GM23338 (cell line): Measurements from ENCODE around the gene RAPGEF3. TPM values are rescaled to one million over a fixed set of nuclear protein-coding genes. Genes with fewer than 3 reads are reported as not detected.

Experiments used
- ATAC-seq: fragments of 200-7000 bp; cut with Tn5 transposase; 3 replicates; pipeline ENCODE4 v1.9.1; 2020
- DNase-seq: peaks from one replicate; pipeline ENCODE4 v3.0.0-alpha.2; 2015; ENCODE audit warnings: low spot score
- H2AFZ ChIP-seq: fragments of 200-600 bp; sonication (generic); 2 replicates; pipeline ENCODE4 v1.8.0; 2016; ENCODE audit warnings: antibody characterized with exemption, mild to moderate bottlenecking, moderate library complexity
- H3F3A ChIP-seq: fragments of 200-600 bp; sonication (generic); replicated peaks from 2 replicates; pipeline ENCODE4 v1.8.0; 2017; ENCODE audit warnings: antibody characterized with exemption, mixed run types, low read depth
- H3K27ac ChIP-seq: fragments of 200-600 bp; sonication (generic); 2 replicates; pipeline ENCODE4 v1.6.1; 2016; ENCODE audit warnings: low read depth
- H3K27me3 ChIP-seq: fragments of 200-600 bp; sonication (generic); 2 replicates; pipeline ENCODE4 v1.8.0; 2016; ENCODE audit warnings: mild to moderate bottlenecking, mixed run types, moderate library complexity; ENCODE audit not compliant: insufficient read depth
- H3K36me3 ChIP-seq: fragments of 200-600 bp; sonication (generic); 2 replicates; pipeline ENCODE4 v1.8.0; 2016; ENCODE audit warnings: mild to moderate bottlenecking; ENCODE audit not compliant: insufficient read depth
- H3K4me1 ChIP-seq: fragments of 200-600 bp; sonication (generic); 2 replicates; pipeline ENCODE4 v1.8.0; 2016; ENCODE audit warnings: mild to moderate bottlenecking, moderate library complexity; ENCODE audit not compliant: insufficient read depth
- H3K4me2 ChIP-seq: fragments of 200-600 bp; sonication (generic); 2 replicates; pipeline ENCODE4 v1.7.1; 2017; ENCODE audit warnings: mixed run types
- H3K4me3 ChIP-seq: fragments of 200-600 bp; sonication (generic); 2 replicates; pipeline ENCODE4 v1.6.1; 2016; ENCODE audit warnings: mixed run types
- H3K79me2 ChIP-seq: fragments of 200-600 bp; sonication (generic); replicated peaks from 2 replicates; pipeline ENCODE4 v1.8.0; 2017; ENCODE audit warnings: mild to moderate bottlenecking; ENCODE audit not compliant: insufficient read depth
- H3K9me2 ChIP-seq: fragments of 200-600 bp; sonication (generic); 2 replicates; pipeline ENCODE4 v1.8.0; 2017; ENCODE audit not compliant: insufficient read depth
- H4K20me1 ChIP-seq: fragments of 200-600 bp; sonication (generic); replicated peaks from 2 replicates; pipeline ENCODE4 v1.8.0; 2017; ENCODE audit warnings: mild to moderate bottlenecking; ENCODE audit not compliant: insufficient read depth
- H3K27ac Mint-ChIP-seq: 2 replicates; pipeline ENCODE4 v1.8.0; 2020; ENCODE audit warnings: inconsistent platforms, mild to moderate bottlenecking, moderate library complexity, mixed read lengths
- H3K27me3 Mint-ChIP-seq: 3 replicates; pipeline ENCODE4 v1.8.0; 2022; ENCODE audit warnings: low read depth, mild to moderate bottlenecking, moderate library complexity, mixed read lengths, inconsistent platforms; ENCODE audit not compliant: insufficient read depth, poor library complexity
- H3K36me3 Mint-ChIP-seq: 3 replicates; pipeline ENCODE4 v1.8.0; 2021; ENCODE audit warnings: low read depth, mild to moderate bottlenecking, inconsistent platforms, moderate library complexity, mixed read lengths
- H3K4me1 Mint-ChIP-seq: 3 replicates; pipeline ENCODE4 v1.8.0; 2020; ENCODE audit warnings: mild to moderate bottlenecking, inconsistent platforms, mixed read lengths
- H3K4me3 Mint-ChIP-seq: 3 replicates; pipeline ENCODE4 v1.8.0; 2021; ENCODE audit warnings: moderate library complexity, mild to moderate bottlenecking, inconsistent platforms, mixed read lengths
- H3K9me3 Mint-ChIP-seq: 3 replicates; pipeline ENCODE4 v1.8.0; 2020; ENCODE audit warnings: moderate library complexity, mild to moderate bottlenecking, inconsistent platforms, mixed read lengths
- CREB1 ChIP-seq: fragments of 250-450 bp; sonication (Bioruptor Pico); IDR thresholded peaks from 2 replicates; pipeline ENCODE4 v1.5.0; 2020; ENCODE audit warnings: low read depth, mild to moderate bottlenecking, moderate library complexity
- ETS1 ChIP-seq: IDR thresholded peaks from 2 replicates; pipeline ENCODE4 v1.6.1; 2016; ENCODE audit warnings: antibody characterized with exemption
- EZH2 ChIP-seq: fragments of 200-600 bp; sonication (generic); IDR thresholded peaks from one replicate; pipeline ENCODE4 v1.8.0; 2017; ENCODE audit warnings: antibody characterized with exemption, mild to moderate bottlenecking, low read depth; ENCODE audit not compliant: unreplicated experiment
- EZH2phosphoT487 ChIP-seq: fragments of 200-600 bp; sonication (generic); IDR thresholded peaks from one replicate; pipeline ENCODE4 v1.8.1; 2018; ENCODE audit warnings: antibody characterized with exemption; ENCODE audit not compliant: unreplicated experiment
- JUNB ChIP-seq: IDR thresholded peaks from one replicate; pipeline ENCODE4 v1.6.1; 2016; ENCODE audit warnings: antibody characterized with exemption; ENCODE audit not compliant: unreplicated experiment
- NANOG ChIP-seq: IDR thresholded peaks from 2 replicates; pipeline ENCODE4 v1.6.1; 2016; ENCODE audit warnings: antibody characterized with exemption, borderline replicate concordance
- POLR2AphosphoS5 ChIP-seq: IDR thresholded peaks from 2 replicates; pipeline ENCODE4 v1.6.1; 2016; ENCODE audit warnings: antibody characterized with exemption, low read depth
- STAT1 ChIP-seq: IDR thresholded peaks from one replicate; pipeline ENCODE4 v1.6.1; 2016; ENCODE audit warnings: antibody characterized with exemption; ENCODE audit not compliant: unreplicated experiment
- ZNF114 ChIP-seq: fragments of 250-450 bp; sonication (Bioruptor Pico); IDR thresholded peaks from 2 replicates; pipeline ENCODE4 v1.5.0; 2020; ENCODE audit warnings: mild to moderate bottlenecking, moderate library complexity
- ZNF331 ChIP-seq: fragments of 250-450 bp; sonication (Bioruptor Pico); IDR thresholded peaks from 2 replicates; pipeline ENCODE4 v1.5.0; 2020; ENCODE audit warnings: low read depth, mild to moderate bottlenecking, moderate library complexity
- polyA plus RNA-seq: library from polyadenylated mRNA; unstranded; fragments of >200 nt; fragmentation: Nextera tagmentation; extraction: Ambion mirVana; gene quantifications from 2 replicates; pipeline ENCODE4 v1.2.1, GENCODE V29; 2016
- total RNA-seq: library from RNA; depleted of rRNA; stranded (reverse); fragments of >200 nt; shearing (Covaris generic); gene quantifications from 2 replicates; pipeline ENCODE4 v1.2.3, GENCODE V29; 2014
- TF ChIP-seq, protein P1 (sequence below): IDR thresholded peaks from one replicate; pipeline ENCODE4 v1.6.1; 2018; ENCODE audit warnings: antibody characterized with exemption; ENCODE audit not compliant: unreplicated experiment
- TF ChIP-seq, protein P2 (sequence below), 2 experiments: fragments of 200-600 bp in 1 of 2; sonication (generic) in 1 of 2; conservative IDR thresholded peaks; 2 replicates each; pipeline versions ENCODE4 v1.5.1 to v1.6.1; 2016 to 2017; ENCODE audit warnings: antibody characterized with exemption in 2 of 2, low read depth in 2 of 2, mild to moderate bottlenecking in 2 of 2, moderate library complexity in 1 of 2

RAPGEF3 gene
- total and polyA plus RNA-seq, 2 experiments from 2014 or later, result 2.3 to 11.8 TPM

GRCh38 chr12:47779301-47779942 lies 20.7 kb upstream of the RAPGEF3 start (continued):
- TF ChIP-seq, protein P1, sequence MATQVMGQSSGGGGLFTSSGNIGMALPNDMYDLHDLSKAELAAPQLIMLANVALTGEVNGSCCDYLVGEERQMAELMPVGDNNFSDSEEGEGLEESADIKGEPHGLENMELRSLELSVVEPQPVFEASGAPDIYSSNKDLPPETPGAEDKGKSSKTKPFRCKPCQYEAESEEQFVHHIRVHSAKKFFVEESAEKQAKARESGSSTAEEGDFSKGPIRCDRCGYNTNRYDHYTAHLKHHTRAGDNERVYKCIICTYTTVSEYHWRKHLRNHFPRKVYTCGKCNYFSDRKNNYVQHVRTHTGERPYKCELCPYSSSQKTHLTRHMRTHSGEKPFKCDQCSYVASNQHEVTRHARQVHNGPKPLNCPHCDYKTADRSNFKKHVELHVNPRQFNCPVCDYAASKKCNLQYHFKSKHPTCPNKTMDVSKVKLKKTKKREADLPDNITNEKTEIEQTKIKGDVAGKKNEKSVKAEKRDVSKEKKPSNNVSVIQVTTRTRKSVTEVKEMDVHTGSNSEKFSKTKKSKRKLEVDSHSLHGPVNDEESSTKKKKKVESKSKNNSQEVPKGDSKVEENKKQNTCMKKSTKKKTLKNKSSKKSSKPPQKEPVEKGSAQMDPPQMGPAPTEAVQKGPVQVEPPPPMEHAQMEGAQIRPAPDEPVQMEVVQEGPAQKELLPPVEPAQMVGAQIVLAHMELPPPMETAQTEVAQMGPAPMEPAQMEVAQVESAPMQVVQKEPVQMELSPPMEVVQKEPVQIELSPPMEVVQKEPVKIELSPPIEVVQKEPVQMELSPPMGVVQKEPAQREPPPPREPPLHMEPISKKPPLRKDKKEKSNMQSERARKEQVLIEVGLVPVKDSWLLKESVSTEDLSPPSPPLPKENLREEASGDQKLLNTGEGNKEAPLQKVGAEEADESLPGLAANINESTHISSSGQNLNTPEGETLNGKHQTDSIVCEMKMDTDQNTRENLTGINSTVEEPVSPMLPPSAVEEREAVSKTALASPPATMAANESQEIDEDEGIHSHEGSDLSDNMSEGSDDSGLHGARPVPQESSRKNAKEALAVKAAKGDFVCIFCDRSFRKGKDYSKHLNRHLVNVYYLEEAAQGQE, result no peak
- TF ChIP-seq EZH2phosphoT487 (no peak), NANOG (no peak), JUNB (no peak), ETS1 (no peak)
- TF ChIP-seq, protein P2, sequence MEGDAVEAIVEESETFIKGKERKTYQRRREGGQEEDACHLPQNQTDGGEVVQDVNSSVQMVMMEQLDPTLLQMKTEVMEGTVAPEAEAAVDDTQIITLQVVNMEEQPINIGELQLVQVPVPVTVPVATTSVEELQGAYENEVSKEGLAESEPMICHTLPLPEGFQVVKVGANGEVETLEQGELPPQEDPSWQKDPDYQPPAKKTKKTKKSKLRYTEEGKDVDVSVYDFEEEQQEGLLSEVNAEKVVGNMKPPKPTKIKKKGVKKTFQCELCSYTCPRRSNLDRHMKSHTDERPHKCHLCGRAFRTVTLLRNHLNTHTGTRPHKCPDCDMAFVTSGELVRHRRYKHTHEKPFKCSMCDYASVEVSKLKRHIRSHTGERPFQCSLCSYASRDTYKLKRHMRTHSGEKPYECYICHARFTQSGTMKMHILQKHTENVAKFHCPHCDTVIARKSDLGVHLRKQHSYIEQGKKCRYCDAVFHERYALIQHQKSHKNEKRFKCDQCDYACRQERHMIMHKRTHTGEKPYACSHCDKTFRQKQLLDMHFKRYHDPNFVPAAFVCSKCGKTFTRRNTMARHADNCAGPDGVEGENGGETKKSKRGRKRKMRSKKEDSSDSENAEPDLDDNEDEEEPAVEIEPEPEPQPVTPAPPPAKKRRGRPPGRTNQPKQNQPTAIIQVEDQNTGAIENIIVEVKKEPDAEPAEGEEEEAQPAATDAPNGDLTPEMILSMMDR (conservative IDR thresholded peaks at IDR 0.05; ENCODE audit: low read depth in 2 of 2), result peak; percentile 97 to 98

GRCh38 chr12:47778881-47779280 lies 20.2 kb upstream of the RAPGEF3 start:
- Histone ChIP-seq H3K27me3 (peaks cover 10% of the 10 kb centered on the region), H3K9me2 (no peaks in the 10 kb centered on the region), H3K4me2 (peak overlapping the region; percentile 72), H2AFZ (no peak overlapping the region), H3K4me3 (peak overlapping the region; percentile 35), H4K20me1 (peaks cover 2% of the 10 kb centered on the region), H3K27ac (no peak overlapping the region), H3K79me2 (no peaks in the 10 kb centered on the region), H3F3A (0 out of 2 replicates have a peak, but pooled peaks cover 6% of the 10 kb centered on the region), H3K36me3 (no peaks in the 10 kb centered on the region), H3K4me1 (peaks cover 24% of the 10 kb centered on the region)
- ATAC-seq, result peak; percentile 44
- Mint-ChIP-seq H3K4me3 (peak overlapping the region; percentile 50), H3K27me3 (peaks cover 34% of the 10 kb centered on the region), H3K9me3 (no peaks in the 10 kb centered on the region), H3K36me3 (peaks cover 6% of the 10 kb centered on the region; the same call in 2 of the 3 replicates), H3K4me1 (peaks cover 46% of the 10 kb centered on the region), H3K27ac (no peak overlapping the region)
- no peak for DNase-seq
- TF ChIP-seq, protein P2 (conservative IDR thresholded peaks at IDR 0.05; ENCODE audit: low read depth in 2 of 2), result no peak
- TF ChIP-seq STAT1 (no peak), ZNF114 (CRISPR knock-in tag) (no peak), ZNF331 (CRISPR knock-in tag) (no peak), CREB1 (CRISPR knock-in tag) (no peak), NANOG (no peak), EZH2phosphoT487 (no peak), POLR2AphosphoS5 (no peak), ETS1 (no peak), EZH2 (no peak)
- TF ChIP-seq, protein P1, result no peak
